Left ventricle myocardium inferior (tissue), 1 donor: ENCODE measurements around the gene CR1L. TPM values are rescaled to one million over a fixed set of nuclear protein-coding genes. Genes with fewer than 3 reads are reported as not detected.
A peak's percentile ranks its signal among the peaks of the same experiment; 100 is the strongest.
"Not testable (repeated sequence)": the region's sequence is repeated elsewhere in the genome, so short reads cannot be mapped to it uniquely, and the experiment has no call there.

Source experiments
- DNase-seq: peaks from one replicate; pipeline ENCODE4 v3.0.0-alpha.2; 2020
- H3K27ac ChIP-seq: fragments of 200-600 bp; replicated peaks from 2 replicates; pipeline ENCODE4 v1.8.0; 2021
- H3K27me3 ChIP-seq: fragments of 200-600 bp; 2 replicates; pipeline ENCODE4 v1.8.0; 2021; ENCODE audit warnings: low read depth
- H3K36me3 ChIP-seq: fragments of 200-600 bp; 2 replicates; pipeline ENCODE4 v1.8.0; 2021
- H3K4me1 ChIP-seq: fragments of 200-600 bp; 2 replicates; pipeline ENCODE4 v1.8.0; 2021
- H3K4me3 ChIP-seq: fragments of 200-600 bp; 2 replicates; pipeline ENCODE4 v1.8.0; 2021; ENCODE audit warnings: mild to moderate bottlenecking, moderate library complexity
- H3K9me3 ChIP-seq: fragments of 200-600 bp; replicated peaks from 2 replicates; pipeline ENCODE4 v1.8.0; 2021
- intact Hi-C: fragments of 100-400 bp; cut with micrococcal nuclease; formaldehyde crosslinking; loops from one replicate; pipeline ENCODE4 v1.11.0; 2022
- total RNA-seq: library from RNA; stranded (reverse); fragmentation: NEBNext Ultra II Directional; extraction: Animal tissue kit (Norgen Biotek cat#: 25700); gene quantifications from one replicate; pipeline ENCODE4 v1.2.1, GENCODE V29; 2021
- TF ChIP-seq, protein P1 (sequence below): fragments of 200-600 bp; IDR thresholded peaks from 2 replicates; pipeline ENCODE4 v1.8.0; 2021; ENCODE audit warnings: antibody characterized with exemption, mild to moderate bottlenecking, borderline replicate concordance
- donor health status: DM: no; HTN: yes; CAD: no; lungs with severe emphysema.

Gene CR1L
- total RNA-seq, 1 donor from 2014 or later: not detected

GRCh38 chr1:207691010-207691409 lies 46.1 kb downstream of the CR1L start:
- Histone ChIP-seq H3K36me3 (no peaks in the 10 kb centered on the region), H3K9me3 (no peaks in the 10 kb centered on the region), H3K4me1 (no peaks in the 10 kb centered on the region), H3K27me3 (peaks cover 20% of the 10 kb centered on the region), H3K4me3 (no peak overlapping the region), H3K27ac (no peak overlapping the region)
- no peak for DNase-seq
- intact Hi-C loops: no loop called here
- TF ChIP-seq, protein P1, sequence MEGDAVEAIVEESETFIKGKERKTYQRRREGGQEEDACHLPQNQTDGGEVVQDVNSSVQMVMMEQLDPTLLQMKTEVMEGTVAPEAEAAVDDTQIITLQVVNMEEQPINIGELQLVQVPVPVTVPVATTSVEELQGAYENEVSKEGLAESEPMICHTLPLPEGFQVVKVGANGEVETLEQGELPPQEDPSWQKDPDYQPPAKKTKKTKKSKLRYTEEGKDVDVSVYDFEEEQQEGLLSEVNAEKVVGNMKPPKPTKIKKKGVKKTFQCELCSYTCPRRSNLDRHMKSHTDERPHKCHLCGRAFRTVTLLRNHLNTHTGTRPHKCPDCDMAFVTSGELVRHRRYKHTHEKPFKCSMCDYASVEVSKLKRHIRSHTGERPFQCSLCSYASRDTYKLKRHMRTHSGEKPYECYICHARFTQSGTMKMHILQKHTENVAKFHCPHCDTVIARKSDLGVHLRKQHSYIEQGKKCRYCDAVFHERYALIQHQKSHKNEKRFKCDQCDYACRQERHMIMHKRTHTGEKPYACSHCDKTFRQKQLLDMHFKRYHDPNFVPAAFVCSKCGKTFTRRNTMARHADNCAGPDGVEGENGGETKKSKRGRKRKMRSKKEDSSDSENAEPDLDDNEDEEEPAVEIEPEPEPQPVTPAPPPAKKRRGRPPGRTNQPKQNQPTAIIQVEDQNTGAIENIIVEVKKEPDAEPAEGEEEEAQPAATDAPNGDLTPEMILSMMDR: no peak

DNA sequence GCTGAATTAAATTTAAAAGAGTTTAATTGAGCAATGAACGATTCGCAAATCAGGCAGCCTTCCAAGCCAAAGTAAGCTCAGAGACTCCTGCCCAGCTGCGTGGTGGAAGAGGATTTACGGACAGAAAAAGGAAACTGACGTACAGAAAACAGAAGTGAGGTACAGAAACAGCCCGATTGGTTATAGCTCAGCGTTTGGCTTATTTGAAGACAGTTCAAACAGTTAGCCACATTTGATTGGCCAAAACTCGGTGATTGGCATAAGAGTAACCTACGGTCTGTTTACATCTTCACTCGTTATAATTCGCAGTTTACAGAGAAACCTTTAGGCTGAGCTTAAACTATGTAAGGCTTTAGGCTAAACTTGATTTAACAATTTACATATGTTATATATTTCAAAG lies 46.9 kb downstream of the CR1L start:
- H3K9me3 ChIP-seq: no peaks in the 10 kb centered on the region
- intact Hi-C loops: no loop called here
- TF ChIP-seq, protein P1: no peak

DNA sequence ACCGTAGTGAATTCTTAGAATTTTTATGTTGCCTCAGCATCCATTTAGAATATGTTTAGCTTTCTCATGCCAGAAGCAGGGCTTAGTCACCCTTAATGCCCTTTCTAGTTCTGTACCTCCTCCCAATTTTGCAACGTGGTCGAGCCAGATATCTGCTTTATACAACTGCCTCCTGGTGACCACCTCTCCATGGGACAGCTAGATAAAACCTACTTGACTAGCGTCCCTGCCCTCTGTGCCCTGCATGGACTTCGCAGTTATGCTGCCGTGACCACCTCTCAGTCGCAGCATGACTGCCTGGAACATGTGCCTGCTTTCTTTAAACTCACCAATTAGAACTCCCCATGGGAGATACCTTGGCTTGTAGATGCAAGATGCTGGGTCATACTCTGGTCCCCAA lies 47.4 kb downstream of the CR1L start:
- H3K4me3 ChIP-seq, H3K9me3 ChIP-seq, H3K4me1 ChIP-seq, DNase-seq, H3K27ac ChIP-seq, intact Hi-C loops, H3K36me3 ChIP-seq: not testable (repeated sequence)
- H3K27me3 ChIP-seq: peaks cover 20% of the 10 kb centered on the region

More for the DNA sequence above, 46.9 kb downstream of the CR1L start:
- DNase-seq: no peak
- Histone ChIP-seq H3K4me3 (no peak overlapping the region), H3K27me3 (peaks cover 20% of the 10 kb centered on the region), H3K36me3 (no peaks in the 10 kb centered on the region), H3K27ac (no peak overlapping the region), H3K4me1 (no peaks in the 10 kb centered on the region)

DNA sequence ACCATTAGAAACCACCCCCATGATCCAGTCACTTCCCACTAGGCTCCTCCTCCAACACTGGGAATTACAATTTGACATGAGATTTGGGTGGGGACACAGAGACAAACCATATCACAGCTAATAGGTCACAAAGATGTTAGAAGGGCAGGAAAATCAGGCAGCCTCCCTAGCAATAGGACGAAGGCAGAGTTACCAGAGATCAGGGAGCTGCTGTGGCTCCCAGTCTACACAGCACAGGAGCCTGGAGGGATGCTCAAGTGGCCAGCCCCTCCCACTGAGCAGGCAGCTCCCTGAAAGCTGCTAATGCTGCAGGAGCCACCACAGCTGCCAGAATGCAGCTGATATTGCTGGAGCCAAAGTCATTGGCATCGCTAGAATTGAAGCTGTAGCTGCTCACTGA lies 51.0 kb downstream of the CR1L start:
- Histone ChIP-seq H3K4me3 (no peak overlapping the region), H3K27ac (no peak overlapping the region), H3K36me3 (no peaks in the 10 kb centered on the region), H3K9me3 (no peaks in the 10 kb centered on the region), H3K27me3 (peaks cover 20% of the 10 kb centered on the region), H3K4me1 (no peaks in the 10 kb centered on the region)
- intact Hi-C loops: no loop called here
- no peak for DNase-seq
- TF ChIP-seq, protein P1: no peak

- no peak overlapping the region for H3K27ac ChIP-seq
- H3K4me3 ChIP-seq: no peak overlapping the region
- intact Hi-C loops: no loop called here
- H3K4me1 ChIP-seq: no peaks in the 10 kb centered on the region
- H3K36me3 ChIP-seq: no peaks in the 10 kb centered on the region
- H3K9me3 ChIP-seq: no peaks in the 10 kb centered on the region
- TF ChIP-seq, protein P1: peak; percentile 69
- peaks cover 11% of the 10 kb centered on the region for H3K27me3 ChIP-seq
- DNase-seq: peak; percentile 26
These were observed 54.0 kb downstream of the CR1L start for GRCh38 chr1:207698822-207699483.

GRCh38 chr1:207702317-207702716 lies 57.4 kb downstream of the CR1L start:
- Histone ChIP-seq H3K27me3 (no peaks in the 10 kb centered on the region), H3K4me3 (no peak overlapping the region), H3K9me3 (no peaks in the 10 kb centered on the region), H3K4me1 (no peaks in the 10 kb centered on the region), H3K27ac (no peak overlapping the region), H3K36me3 (no peaks in the 10 kb centered on the region)
- intact Hi-C loops: no loop called here
- DNase-seq: no peak
- TF ChIP-seq, protein P1: no peak
